Measurements from ENCODE around the gene DNAH10.

DNAH10 gene, protein sequence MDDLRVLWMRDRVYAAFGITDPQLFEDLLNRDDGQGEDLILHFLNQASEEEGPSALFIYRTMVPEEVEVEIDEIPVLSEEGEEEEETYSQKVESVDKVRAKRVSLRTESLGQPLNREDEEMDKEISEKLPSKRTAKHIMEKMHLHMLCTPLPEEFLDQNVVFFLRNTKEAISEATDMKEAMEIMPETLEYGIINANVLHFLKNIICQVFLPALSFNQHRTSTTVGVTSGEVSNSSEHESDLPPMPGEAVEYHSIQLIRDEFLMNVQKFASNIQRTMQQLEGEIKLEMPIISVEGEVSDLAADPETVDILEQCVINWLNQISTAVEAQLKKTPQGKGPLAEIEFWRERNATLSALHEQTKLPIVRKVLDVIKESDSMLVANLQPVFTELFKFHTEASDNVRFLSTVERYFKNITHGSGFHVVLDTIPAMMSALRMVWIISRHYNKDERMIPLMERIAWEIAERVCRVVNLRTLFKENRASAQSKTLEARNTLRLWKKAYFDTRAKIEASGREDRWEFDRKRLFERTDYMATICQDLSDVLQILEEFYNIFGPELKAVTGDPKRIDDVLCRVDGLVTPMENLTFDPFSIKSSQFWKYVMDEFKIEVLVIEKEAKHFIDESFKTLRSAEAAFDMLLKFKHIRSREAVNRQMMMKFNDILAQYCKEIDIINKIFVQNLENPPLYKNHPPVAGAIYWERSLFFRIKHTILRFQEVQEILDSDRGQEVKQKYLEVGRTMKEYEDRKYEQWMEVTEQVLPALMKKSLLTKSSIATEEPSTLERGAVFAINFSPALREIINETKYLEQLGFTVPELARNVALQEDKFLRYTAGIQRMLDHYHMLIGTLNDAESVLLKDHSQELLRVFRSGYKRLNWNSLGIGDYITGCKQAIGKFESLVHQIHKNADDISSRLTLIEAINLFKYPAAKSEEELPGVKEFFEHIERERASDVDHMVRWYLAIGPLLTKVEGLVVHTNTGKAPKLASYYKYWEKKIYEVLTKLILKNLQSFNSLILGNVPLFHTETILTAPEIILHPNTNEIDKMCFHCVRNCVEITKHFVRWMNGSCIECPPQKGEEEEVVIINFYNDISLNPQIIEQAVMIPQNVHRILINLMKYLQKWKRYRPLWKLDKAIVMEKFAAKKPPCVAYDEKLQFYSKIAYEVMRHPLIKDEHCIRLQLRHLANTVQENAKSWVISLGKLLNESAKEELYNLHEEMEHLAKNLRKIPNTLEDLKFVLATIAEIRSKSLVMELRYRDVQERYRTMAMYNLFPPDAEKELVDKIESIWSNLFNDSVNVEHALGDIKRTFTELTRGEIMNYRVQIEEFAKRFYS (N-terminal part only)

GRCh38 chr12:123761841-123762714 is at the start of gene DNAH10:
Gene DNAH10, plus strand, starts transcription at chr12:123762301. Its CDS starts 36 bp downstream, at chr12:123762337.
- H3K27me3 ChIP-seq: peaks cover 16 to 31% (median 23%) of the 10 kb centered on the region in 11 experiments
- H3K4me3 ChIP-seq: peak within 1 kb of the TSS; percentile 60 to 75 (median 66)
- TF ChIP-seq Cebpa-rat (IDR thresholded peaks at IDR 0.05): no peak
- H4K20me1 ChIP-seq: peaks cover 0 to 14% (median 0%) of the 10 kb centered on the region in 11 experiments; a peak in 4 of 22 replicates
- H3K36me3 ChIP-seq: peaks cover 2 to 38% (median 18%) of the 10 kb centered on the region in 11 experiments; a peak in 16 of 22 replicates
- H3K27ac ChIP-seq: peak within 1 kb of the TSS in 5 of 11 experiments; percentile 4 to 41 (median 31); a peak in 5 of 22 replicates
- peaks cover 11 to 21% (median 17%) of the 10 kb centered on the region in 10 experiments; a peak in 19 of 20 replicates for H3K4me1 ChIP-seq
- no peaks in the 10 kb centered on the region for H3K9me3 ChIP-seq (replicated peaks in 1 of 11)
- peak within 1 kb of the TSS; percentile 91 to 99 (median 95) for H3K4me2 ChIP-seq
- H3K9ac ChIP-seq: peak within 1 kb of the TSS; percentile 33 to 75 (median 64)

DNA sequence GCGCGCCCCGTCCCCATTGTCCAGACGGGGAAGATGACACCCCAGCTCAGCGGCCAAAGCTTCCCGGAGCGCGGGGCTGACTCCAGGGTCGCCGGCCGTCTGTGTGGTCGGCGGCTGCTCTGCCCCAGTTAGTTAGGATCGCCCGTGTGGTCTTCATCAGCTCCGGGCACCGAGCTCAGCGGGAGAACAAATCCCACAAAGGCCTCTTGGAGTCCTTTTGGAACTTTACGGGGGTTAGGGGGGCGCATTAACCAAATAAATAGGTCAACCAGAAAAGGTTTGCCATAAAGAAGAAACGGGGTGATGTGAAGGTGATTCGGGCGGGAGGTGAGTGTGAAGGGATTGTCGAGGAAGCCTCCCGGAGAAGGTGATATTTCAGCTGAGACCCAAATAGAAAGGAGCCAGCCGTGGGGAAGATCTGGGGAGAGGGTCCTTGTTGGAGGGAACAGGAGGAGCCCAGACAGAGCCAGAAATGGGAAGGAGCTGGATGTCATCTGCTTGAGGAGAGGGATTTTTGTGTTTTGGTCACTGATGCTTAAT is 49.3 kb upstream of the DNAH10 start:
- no peak for TF ChIP-seq Cebpa-rat (IDR thresholded peaks at IDR 0.05)
- peak overlapping the region; percentile 88 to 100 (median 99) for H3K4me3 ChIP-seq
- no peaks in the 10 kb centered on the region for H3K9me3 ChIP-seq (replicated peaks in 1 of 11)
- H3K27me3 ChIP-seq: no peaks in the 10 kb centered on the region
- peak overlapping the region; percentile 88 to 99 (median 94) for H3K9ac ChIP-seq
- peak overlapping the region; percentile 72 to 98 (median 90) for H3K27ac ChIP-seq
- H3K4me1 ChIP-seq: peaks cover 25 to 33% (median 29%) of the 10 kb centered on the region in 10 experiments
- peaks cover 0 to 49% (median 21%) of the 10 kb centered on the region in 11 experiments; a peak in 13 of 22 replicates for H4K20me1 ChIP-seq
- peak overlapping the region; percentile 88 to 99 (median 94) for H3K4me2 ChIP-seq
- peaks cover 0 to 10% (median 3%) of the 10 kb centered on the region in 11 experiments; a peak in 11 of 22 replicates for H3K36me3 ChIP-seq

DNA sequence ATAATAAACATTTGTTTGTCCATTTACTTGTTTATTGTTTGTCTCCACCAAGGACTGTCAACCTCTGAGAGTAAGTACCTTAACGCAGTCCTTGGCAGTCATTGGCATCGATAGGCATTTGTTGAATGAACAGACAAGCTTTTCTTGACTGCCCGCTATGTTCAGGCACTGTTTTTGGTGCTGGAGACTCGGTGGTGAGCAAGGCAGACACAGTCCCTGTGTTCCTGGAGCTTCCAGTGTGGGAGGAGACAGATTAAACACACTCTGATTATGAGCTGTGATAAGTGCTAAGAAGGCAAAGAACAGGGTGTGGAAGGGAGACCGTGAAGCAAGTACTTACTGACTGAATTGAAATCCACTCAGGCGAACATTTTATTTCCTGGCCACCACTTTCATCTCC is 48.7 kb upstream of the DNAH10 start:
- no peaks in the 10 kb centered on the region for H3K9me3 ChIP-seq (replicated peaks in 1 of 11)
- H3K27me3 ChIP-seq: no peaks in the 10 kb centered on the region
- peak overlapping the region in 7 of 11 experiments; percentile 80 to 98 (median 91); a peak in 10 of 22 replicates for H3K27ac ChIP-seq
- H3K9ac ChIP-seq: peak overlapping the region; percentile 88 to 99 (median 94)
- H3K4me2 ChIP-seq: peak overlapping the region; percentile 88 to 99 (median 94)
- peak overlapping the region; percentile 88 to 100 (median 99) for H3K4me3 ChIP-seq
- H4K20me1 ChIP-seq: peaks cover 0 to 53% (median 21%) of the 10 kb centered on the region in 11 experiments; a peak in 13 of 22 replicates
- TF ChIP-seq Cebpa-rat (IDR thresholded peaks at IDR 0.05): no peak
- peaks cover 25 to 33% (median 29%) of the 10 kb centered on the region in 10 experiments for H3K4me1 ChIP-seq
- H3K36me3 ChIP-seq: peaks cover 3 to 12% (median 8%) of the 10 kb centered on the region in 11 experiments; a peak in 13 of 22 replicates

DNA sequence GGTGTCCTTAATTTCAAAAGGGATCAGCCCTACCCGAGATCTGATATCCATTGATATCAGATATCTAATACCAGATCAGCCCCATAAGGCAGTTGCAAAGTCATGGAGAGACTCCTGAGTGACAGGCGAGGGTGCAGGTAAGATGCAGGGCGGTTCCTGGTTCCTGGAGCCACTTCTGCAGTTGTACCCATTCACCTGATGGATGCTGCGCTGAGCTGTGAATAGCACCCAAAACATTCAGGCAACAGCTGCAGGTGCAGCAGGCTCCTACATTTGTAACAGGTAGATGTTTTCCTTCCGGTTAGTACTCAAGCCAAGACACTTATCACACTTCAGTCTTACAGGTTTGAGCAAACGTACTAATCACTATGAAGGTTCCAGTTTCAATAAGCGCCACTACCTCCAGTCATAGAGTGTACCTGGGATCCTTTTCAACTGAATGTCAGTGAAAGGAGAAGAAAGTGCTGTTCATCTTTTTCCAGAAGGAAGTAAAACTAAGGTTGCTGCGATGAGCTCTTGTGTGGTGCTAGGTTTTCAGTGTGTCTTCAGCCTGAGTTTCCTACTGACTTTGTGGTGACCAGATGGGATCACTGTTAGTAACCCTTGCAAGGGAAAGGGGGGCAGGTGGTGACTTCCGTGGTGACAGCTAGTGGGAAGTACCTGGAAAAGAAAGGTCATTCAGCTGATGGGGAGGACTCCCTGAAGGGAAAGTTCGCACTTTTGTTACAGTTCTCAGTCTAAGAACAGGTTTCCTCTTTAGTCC is 48.1 kb upstream of the DNAH10 start:
- peaks cover 25 to 33% (median 29%) of the 10 kb centered on the region in 10 experiments for H3K4me1 ChIP-seq
- no peak for TF ChIP-seq Cebpa-rat (IDR thresholded peaks at IDR 0.05)
- no peaks in the 10 kb centered on the region for H3K9me3 ChIP-seq (replicated peaks in 1 of 11)
- peak overlapping the region; percentile 88 to 99 (median 94) for H3K4me2 ChIP-seq
- H4K20me1 ChIP-seq: peaks cover 0 to 53% (median 21%) of the 10 kb centered on the region in 11 experiments; a peak in 13 of 22 replicates
- peak overlapping the region in 10 of 11 experiments; percentile 88 to 99 (median 94); a peak in 14 of 22 replicates for H3K9ac ChIP-seq
- H3K27me3 ChIP-seq: no peaks in the 10 kb centered on the region
- H3K4me3 ChIP-seq: peak overlapping the region in 9 of 10 experiments; percentile 88 to 100 (median 99); a peak in 16 of 20 replicates
- peaks cover 7 to 18% (median 14%) of the 10 kb centered on the region in 11 experiments; a peak in 18 of 22 replicates for H3K36me3 ChIP-seq
- no peak overlapping the region for H3K27ac ChIP-seq

- H3K27me3 ChIP-seq: no peaks in the 10 kb centered on the region
- H4K20me1 ChIP-seq: peaks cover 0 to 53% (median 21%) of the 10 kb centered on the region in 11 experiments; a peak in 13 of 22 replicates
- peaks cover 19 to 30% (median 25%) of the 10 kb centered on the region in 11 experiments for H3K36me3 ChIP-seq
- TF ChIP-seq Cebpa-rat (IDR thresholded peaks at IDR 0.05): no peak
- peak overlapping the region in 4 of 11 experiments; percentile 40 to 99 (median 96); a peak in 7 of 22 replicates for H3K4me2 ChIP-seq
- peaks cover 25 to 33% (median 29%) of the 10 kb centered on the region in 10 experiments for H3K4me1 ChIP-seq
- peak overlapping the region in 1 of 11 experiments; percentile 15; a peak in 1 of 22 replicates for H3K9ac ChIP-seq
- no peak overlapping the region for H3K4me3 ChIP-seq
- H3K27ac ChIP-seq: no peak overlapping the region
- H3K9me3 ChIP-seq (replicated peaks in 1 of 11): no peaks in the 10 kb centered on the region
These were observed 46.9 kb upstream of the DNAH10 start for GRCh38 chr12:123715195-123715594.

DNA sequence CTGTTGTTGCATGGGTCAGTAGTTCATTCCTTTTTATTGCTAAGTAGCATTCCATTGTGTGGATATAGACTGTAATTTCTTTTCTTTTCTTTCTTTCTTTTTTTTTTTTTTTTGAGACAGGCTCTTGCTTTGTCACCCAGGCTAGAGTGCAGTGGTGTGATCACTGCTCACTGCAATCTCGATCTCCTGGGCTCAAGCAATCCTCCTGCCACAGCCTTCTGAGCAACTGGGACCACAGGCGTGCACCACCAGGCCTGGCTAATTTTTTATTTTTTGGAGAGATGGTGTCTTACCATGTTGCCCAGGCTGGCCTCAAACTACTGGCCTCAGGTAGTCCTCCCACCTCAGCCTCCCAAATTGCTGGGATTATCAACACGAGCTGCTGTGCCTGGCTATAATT is 44.8 kb upstream of the DNAH10 start:
- Histone ChIP-seq H4K20me1 (peaks cover 0 to 59% (median 21%) of the 10 kb centered on the region in 11 experiments; a peak in 15 of 22 replicates), H3K4me1 (peaks cover 17 to 27% (median 23%) of the 10 kb centered on the region in 10 experiments), H3K36me3 (peaks cover 38 to 52% (median 46%) of the 10 kb centered on the region in 11 experiments), H3K27me3 (no peaks in the 10 kb centered on the region), H3K4me2 (no peak overlapping the region), H3K27ac (no peak overlapping the region), H3K4me3 (no peak overlapping the region), H3K9me3 (replicated peaks in 1 of 11) (no peaks in the 10 kb centered on the region), H3K9ac (no peak overlapping the region)
- TF ChIP-seq Cebpa-rat (IDR thresholded peaks at IDR 0.05): no peak

Measured in BLaER1 treated with 17β-estradiol and CSF1 and Interleukin-3, amounts not matched to agents 10 nM and 100 nM (cell line).